Mucosa of stomach (tissue), 1 donor: Measurements from ENCODE around the gene TIMP4.

Source experiments
- H3K27me3 ChIP-seq: one replicate; pipeline ENCODE4 v1.7.0; 2013; ENCODE audit warnings: mild to moderate bottlenecking, low read length; ENCODE audit not compliant: control insufficient read depth, insufficient read depth
- H3K36me3 ChIP-seq: one replicate; pipeline ENCODE4 v1.7.0; 2013; ENCODE audit warnings: low read length; ENCODE audit not compliant: control insufficient read depth, insufficient read depth
- H3K4me1 ChIP-seq: one replicate; pipeline ENCODE4 v1.7.0; 2013; ENCODE audit warnings: mild to moderate bottlenecking, low read length; ENCODE audit not compliant: control insufficient read depth, insufficient read depth
- H3K4me3 ChIP-seq: one replicate; pipeline ENCODE4 v1.7.0; 2013; ENCODE audit warnings: low read length
- H3K9ac ChIP-seq: one replicate; pipeline ENCODE4 v1.7.0; 2013; ENCODE audit warnings: mild to moderate bottlenecking, low read length, moderate library complexity
- H3K9me3 ChIP-seq: one replicate; pipeline ENCODE4 v1.7.0; 2013; ENCODE audit warnings: mild to moderate bottlenecking, low read length, moderate library complexity; ENCODE audit not compliant: control insufficient read depth
- donor health status: Pancreatic carcinoma.

The TIMP4 gene

GRCh38 chr3:12192173-12192572, 33.5 kb upstream of the TIMP4 start:
- Histone ChIP-seq H3K9ac (no peak overlapping the region), H3K9me3 (no peaks in the 10 kb centered on the region), H3K36me3 (no peaks in the 10 kb centered on the region), H3K4me3 (no peak overlapping the region), H3K4me1 (peaks cover 71% of the 10 kb centered on the region), H3K27me3 (no peaks in the 10 kb centered on the region)

DNA sequence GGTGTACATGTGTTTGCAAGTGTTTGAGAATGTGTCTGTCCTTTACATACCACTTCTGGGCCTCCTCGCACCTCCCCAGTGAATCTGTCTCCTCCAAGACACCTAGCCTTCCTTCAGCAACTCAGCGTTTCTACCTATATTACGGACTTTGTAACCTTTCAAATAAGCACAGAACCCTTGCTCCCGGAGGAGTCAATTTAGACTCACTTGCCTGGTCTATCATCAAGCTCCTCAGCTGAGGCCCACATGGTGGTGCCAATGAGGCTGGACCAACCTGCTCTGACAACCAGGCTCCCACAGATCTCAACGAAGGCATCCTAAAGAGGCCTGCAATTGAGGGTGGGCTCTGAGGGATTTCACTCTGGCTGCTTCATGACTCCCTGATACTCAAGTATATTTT, 32.8 kb upstream of the TIMP4 start:
- no peaks in the 10 kb centered on the region for H3K9me3 ChIP-seq
- H3K36me3 ChIP-seq, result no peaks in the 10 kb centered on the region
- H3K27me3 ChIP-seq, result no peaks in the 10 kb centered on the region
- no peak overlapping the region for H3K9ac ChIP-seq
- H3K4me1 ChIP-seq, result peaks cover 68% of the 10 kb centered on the region
- no peak overlapping the region for H3K4me3 ChIP-seq

DNA sequence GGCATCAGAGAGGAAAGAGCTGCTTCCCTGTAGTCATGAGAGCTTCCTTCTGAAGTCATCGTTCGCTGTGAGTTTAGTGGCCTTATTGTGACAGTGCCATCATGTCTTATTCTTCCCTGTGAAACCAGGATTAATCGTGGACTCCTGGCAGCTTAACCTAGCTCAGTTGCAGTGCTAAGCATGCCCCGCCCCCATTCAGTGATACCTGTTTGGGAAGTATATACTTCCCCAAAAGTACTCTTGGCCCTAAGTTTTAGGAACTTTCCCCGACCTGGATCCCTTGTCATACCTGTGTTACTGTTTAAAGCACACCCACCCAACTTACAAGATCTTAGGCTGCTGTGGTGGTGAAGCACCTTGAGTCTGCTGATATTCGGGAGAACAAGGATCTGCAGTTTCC, 32.1 kb upstream of the TIMP4 start:
- H3K4me1 ChIP-seq, result peaks cover 63% of the 10 kb centered on the region
- H3K9me3 ChIP-seq, result no peaks in the 10 kb centered on the region
- no peak overlapping the region for H3K4me3 ChIP-seq
- no peak overlapping the region for H3K9ac ChIP-seq
- H3K27me3 ChIP-seq, result no peaks in the 10 kb centered on the region
- no peaks in the 10 kb centered on the region for H3K36me3 ChIP-seq

GRCh38 chr3:12190221-12190807, 31.6 kb upstream of the TIMP4 start:
- Histone ChIP-seq H3K4me3 (no peak overlapping the region), H3K27me3 (no peaks in the 10 kb centered on the region), H3K4me1 (peaks cover 62% of the 10 kb centered on the region), H3K9ac (no peak overlapping the region), H3K9me3 (no peaks in the 10 kb centered on the region), H3K36me3 (no peaks in the 10 kb centered on the region)

DNA sequence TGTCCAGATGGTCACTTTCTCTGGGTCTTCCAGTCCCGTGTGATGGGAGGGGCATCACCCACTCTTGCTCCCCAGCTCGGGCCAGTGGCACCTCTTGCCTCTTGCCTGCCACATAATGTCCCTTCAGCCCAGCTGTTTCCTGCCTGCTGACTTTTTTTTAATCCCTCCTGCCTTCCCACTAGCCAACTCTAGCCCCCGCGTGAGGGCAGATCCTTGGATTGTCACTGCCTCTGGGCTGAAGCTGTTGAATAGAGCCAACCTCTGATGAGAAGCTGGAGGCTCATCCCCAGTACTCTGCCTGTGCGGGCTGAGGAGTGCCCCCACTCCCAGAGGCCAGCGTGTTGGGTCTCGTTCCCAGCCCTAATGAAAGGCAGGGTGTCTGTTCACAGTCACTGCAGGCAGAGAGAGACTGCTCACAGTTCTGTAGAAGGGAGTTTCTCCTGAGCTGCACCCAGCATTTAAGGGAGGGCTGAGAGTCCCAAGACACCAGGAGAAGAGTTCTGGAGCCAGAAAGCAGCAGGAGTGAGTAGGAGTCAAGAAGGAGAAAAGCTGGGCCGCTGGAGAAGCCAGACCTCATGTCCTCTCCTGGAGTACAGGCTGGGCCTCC, 30.1 kb upstream of the TIMP4 start:
- Histone ChIP-seq H3K4me3 (no peak overlapping the region), H3K4me1 (peaks cover 46% of the 10 kb centered on the region), H3K36me3 (no peaks in the 10 kb centered on the region), H3K27me3 (no peaks in the 10 kb centered on the region), H3K9me3 (no peaks in the 10 kb centered on the region), H3K9ac (peak overlapping the region; percentile 49)

GRCh38 chr3:12188328-12188648, 29.6 kb upstream of the TIMP4 start:
- H3K4me3 ChIP-seq, result no peak overlapping the region
- peaks cover 42% of the 10 kb centered on the region for H3K4me1 ChIP-seq
- H3K9me3 ChIP-seq, result no peaks in the 10 kb centered on the region
- H3K27me3 ChIP-seq, result no peaks in the 10 kb centered on the region
- H3K9ac ChIP-seq, result peak overlapping the region; percentile 49
- no peaks in the 10 kb centered on the region for H3K36me3 ChIP-seq

DNA sequence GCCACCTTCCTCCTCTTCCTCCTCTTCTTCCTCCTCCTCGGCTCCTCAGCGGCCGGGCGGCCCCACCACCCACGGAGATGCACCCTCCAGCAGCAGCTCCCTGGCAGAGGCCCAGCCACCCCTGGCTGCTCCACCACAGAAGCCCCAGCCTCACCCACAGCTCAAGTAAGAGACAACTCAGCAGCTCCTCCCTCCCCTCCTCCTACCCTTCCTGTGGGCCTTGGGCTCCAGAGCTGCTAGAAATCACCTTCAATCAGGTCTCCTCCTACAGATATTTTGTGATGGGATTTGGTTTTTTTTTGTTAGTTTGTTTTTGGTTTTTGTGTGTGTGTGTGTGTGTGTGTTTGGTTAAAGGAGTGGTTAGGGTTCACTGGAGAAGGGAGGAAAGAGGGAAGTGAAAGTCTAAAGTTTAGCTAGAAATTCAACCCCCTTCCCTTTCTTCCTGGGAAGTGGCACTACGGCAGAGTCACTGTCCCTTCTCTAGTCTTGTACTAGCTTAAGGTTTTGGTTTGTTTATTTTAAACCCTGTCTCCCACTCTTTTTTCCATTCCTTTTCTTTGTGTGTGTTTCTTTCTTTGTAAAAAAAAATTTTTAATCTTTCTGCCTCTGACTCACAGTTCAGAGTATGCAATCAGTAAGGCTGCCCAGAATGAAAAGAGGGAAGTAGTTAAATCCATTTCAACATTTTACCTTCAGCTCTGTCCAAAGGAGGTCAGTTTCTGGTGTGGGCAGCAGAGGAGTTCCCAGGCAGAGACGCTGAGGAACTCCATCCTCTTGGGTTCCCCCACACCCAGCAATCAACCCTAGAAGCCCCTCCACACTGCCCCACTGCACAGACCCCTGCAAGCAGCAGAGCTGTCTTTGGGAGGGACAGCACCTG, 29.0 kb upstream of the TIMP4 start:
- Histone ChIP-seq H3K9me3 (no peaks in the 10 kb centered on the region), H3K36me3 (no peaks in the 10 kb centered on the region), H3K27me3 (no peaks in the 10 kb centered on the region), H3K4me3 (no peak overlapping the region), H3K4me1 (peaks cover 36% of the 10 kb centered on the region), H3K9ac (peak overlapping the region; percentile 49)

- H3K4me3 ChIP-seq, result no peak overlapping the region
- no peaks in the 10 kb centered on the region for H3K36me3 ChIP-seq
- H3K27me3 ChIP-seq, result no peaks in the 10 kb centered on the region
- peaks cover 32% of the 10 kb centered on the region for H3K4me1 ChIP-seq
- H3K9me3 ChIP-seq, result no peaks in the 10 kb centered on the region
- H3K9ac ChIP-seq, result no peak overlapping the region
Observed at GRCh38 chr3:12186515-12187286, 28.0 kb upstream of the TIMP4 start.

GRCh38 chr3:12186046-12186445, 27.3 kb upstream of the TIMP4 start:
- no peaks in the 10 kb centered on the region for H3K36me3 ChIP-seq
- H3K9ac ChIP-seq, result no peak overlapping the region
- H3K9me3 ChIP-seq, result no peaks in the 10 kb centered on the region
- no peaks in the 10 kb centered on the region for H3K27me3 ChIP-seq
- H3K4me3 ChIP-seq, result no peak overlapping the region
- H3K4me1 ChIP-seq, result peaks cover 32% of the 10 kb centered on the region

DNA sequence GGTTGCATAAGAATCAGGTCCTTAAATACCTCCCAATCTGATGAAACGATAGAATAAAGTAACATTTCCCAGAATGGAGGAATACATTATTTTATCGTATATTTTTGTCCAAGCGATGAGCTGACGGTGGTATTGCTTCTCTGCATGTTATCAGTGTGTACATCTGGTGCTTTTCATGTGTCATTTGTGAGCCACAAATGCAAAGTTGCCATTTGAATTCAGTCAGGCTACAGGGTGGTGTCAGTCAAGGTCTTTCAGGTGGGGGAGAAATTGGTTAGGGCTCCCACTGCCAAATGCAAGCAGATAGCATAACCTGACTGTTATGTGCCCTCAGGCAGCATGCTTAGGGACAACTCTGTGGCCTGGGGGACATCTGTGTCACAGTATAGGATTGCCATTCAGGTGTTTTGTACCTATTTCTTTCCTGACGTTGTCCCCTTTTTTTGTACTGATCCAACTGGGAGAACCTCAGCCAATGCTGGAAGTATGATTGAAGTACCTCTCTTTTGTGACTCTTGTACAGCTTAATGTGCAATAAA, 26.5 kb upstream of the TIMP4 start:
- Histone ChIP-seq H3K9ac (no peak overlapping the region), H3K36me3 (no peaks in the 10 kb centered on the region), H3K4me1 (peaks cover 31% of the 10 kb centered on the region), H3K4me3 (no peak overlapping the region), H3K27me3 (no peaks in the 10 kb centered on the region), H3K9me3 (no peaks in the 10 kb centered on the region)

- Histone ChIP-seq H3K4me1 (peaks cover 32% of the 10 kb centered on the region), H3K27me3 (no peaks in the 10 kb centered on the region), H3K4me3 (no peak overlapping the region), H3K36me3 (no peaks in the 10 kb centered on the region), H3K9ac (no peak overlapping the region), H3K9me3 (no peaks in the 10 kb centered on the region)
Observed at GRCh38 chr3:12184541-12184940, 25.8 kb upstream of the TIMP4 start.
